Stimulated activated CD8-positive, alpha-beta memory T cell treated with anti-CD3 and anti-CD28 coated beads, Interleukin-15, amount 100 ng/mL, for 48 hours (primary cell): Measurements from ENCODE around the gene KLHL3.

Source experiments
- DNase-seq, 2 donors: peaks; one replicate each; pipeline ENCODE4 v3.0.0-alpha.2; 2020; ENCODE audit warnings: low read depth in 2 of 2

KLHL3 gene

GRCh38 chr5:137611794-137612435 lies 124.0 kb downstream of the KLHL3 start:
- DNase-seq, result no peak

DNA sequence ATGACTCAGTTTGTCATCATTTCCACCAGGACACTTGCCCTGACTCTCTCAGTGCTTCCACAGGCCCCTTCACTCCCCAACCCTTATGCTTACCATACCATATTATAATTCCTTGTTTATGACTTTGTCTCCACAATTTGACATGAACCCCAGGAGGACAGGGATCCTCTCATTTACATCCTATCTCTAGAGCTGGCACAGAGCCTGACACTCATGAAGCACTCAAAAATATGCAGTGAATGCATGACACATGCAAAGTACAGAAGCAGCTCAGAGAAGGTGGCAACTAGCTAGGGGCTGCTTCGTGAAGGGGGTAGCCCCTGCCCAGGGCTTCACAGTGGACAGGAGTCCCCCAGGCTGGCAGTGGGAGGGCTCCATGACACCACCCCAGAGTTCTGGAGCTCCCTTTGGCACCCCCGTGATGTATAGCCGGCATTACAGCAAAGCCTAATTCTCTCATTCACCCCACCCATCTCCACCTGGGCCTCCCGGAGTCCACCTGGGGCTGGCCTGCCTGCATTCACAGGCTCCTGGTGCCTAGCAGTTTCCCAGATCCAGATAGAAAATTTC lies 124.8 kb downstream of the KLHL3 start:
- no peak for DNase-seq

- DNase-seq, result no peak
Observed at GRCh38 chr5:137610598-137610997, 125.3 kb downstream of the KLHL3 start.

DNA sequence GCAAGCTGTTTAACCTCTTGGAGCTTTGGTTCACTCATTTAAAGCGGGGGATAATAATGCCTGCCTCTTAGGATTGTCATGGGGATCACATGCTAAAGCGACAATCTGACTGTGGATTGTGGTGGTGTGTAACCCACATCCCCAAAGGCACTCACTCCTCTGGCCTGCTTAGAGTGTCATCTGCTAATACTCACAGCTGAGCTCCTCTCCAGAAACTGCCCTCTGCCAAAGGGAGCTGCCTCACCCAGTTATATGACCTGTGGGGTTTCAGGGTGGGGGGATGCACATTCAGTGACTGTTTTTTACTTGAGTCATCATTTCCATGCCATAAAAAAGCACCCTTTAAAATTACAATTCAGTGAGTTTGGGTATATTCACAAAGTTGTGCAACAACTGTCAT lies 126.8 kb downstream of the KLHL3 start:
- DNase-seq, result no peak

DNA sequence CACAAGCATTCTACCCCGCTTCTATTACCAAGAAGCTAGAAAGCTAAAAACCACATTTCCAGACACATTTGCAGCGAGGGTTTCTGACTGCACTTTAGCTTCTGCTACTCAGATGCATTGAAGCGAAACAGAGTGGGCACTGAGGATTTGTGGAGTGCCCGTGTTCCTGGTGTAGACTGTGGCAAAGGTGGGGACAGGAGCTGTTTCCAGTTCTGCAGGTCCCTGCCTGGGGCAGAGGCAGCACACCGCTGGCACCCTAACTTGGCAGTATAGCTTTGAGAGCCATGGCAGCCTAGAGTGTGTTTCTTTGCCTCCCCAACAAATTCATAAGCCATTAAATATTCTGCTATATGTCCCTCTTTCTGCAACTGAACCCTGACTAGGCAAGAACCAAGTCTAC lies 128.1 kb downstream of the KLHL3 start:
- no peak for DNase-seq

DNA sequence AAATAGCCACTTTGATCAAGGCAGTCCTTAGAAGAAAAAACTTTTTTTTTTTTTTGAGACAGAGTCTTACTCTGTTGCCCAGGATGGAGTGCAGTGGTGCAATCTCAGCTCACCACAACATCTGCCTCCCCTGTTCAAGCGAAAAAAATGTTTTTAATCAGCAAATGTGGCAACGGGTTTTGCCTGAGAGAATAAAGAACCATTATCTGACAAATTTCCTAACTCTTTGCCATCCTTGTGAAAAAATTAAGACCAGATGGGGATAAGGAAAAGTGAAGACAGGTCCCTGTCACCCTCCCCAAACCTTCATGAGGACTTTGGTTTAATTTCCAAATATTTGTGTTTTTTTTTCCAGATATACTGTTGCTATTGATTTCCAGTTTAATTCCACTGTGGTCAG lies 129.5 kb downstream of the KLHL3 start:
- no peak for DNase-seq

GRCh38 chr5:137605411-137605810 lies 130.5 kb downstream of the KLHL3 start:
- no peak for DNase-seq

DNA sequence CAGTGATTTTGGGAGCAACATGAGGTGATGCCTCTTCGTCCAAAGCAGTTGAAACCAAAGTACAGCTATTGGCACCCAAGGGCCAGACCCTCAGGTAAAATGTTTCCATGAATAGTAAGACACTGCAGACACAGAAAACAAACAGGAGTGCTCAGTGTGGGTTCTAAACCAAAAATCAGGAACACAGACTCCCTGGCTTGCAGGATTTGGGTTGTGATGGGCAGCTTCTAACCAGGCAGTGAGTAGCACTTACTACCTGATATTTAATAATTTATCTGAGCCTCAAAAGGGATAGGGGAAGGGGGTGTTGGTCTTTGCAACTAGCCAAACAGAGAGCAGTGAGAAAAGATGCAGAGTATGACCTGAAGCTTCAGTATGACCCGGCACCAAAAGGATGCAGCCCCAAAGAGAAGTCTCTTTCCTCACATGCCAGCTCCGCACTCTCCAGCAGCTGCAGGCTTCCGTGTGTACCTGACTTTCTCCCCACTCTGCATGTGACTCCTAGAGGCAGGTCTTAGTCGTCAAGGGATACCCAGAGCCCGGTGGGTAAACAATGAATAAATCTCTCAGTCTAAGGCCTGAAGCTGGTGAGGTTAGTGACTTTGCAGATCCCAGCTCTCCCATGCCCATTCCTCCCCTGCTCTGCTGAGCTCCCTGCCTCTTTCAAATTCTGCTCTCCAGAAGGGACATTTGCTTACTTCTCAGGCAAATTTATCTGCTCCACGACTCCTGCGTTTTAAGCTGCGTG lies 131.4 kb downstream of the KLHL3 start:
- DNase-seq, result no peak

DNA sequence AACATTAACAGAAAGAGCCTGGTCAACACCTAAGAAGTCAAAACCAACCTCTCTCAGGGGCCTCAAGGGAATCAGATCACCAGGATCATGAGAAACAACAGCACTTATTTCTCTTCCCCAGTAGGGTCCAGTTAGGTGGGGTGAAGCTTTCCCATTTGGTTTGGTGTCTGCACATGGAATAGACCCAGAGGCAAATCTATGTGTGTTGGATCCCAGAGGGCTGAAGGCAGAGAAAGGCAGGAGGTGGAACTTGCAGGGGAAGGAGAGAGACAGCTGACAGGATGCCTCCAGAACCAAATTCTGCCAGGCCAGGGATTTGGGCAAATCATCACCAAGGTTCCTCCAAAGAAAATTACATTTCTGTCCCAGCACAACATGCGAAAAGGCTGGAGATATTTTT lies 132.0 kb downstream of the KLHL3 start:
- DNase-seq, result no peak

GRCh38 chr5:137603356-137603755 lies 132.5 kb downstream of the KLHL3 start:
- no peak for DNase-seq

- DNase-seq, result no peak
Observed at GRCh38 chr5:137602721-137603273, 133.1 kb downstream of the KLHL3 start.

DNA sequence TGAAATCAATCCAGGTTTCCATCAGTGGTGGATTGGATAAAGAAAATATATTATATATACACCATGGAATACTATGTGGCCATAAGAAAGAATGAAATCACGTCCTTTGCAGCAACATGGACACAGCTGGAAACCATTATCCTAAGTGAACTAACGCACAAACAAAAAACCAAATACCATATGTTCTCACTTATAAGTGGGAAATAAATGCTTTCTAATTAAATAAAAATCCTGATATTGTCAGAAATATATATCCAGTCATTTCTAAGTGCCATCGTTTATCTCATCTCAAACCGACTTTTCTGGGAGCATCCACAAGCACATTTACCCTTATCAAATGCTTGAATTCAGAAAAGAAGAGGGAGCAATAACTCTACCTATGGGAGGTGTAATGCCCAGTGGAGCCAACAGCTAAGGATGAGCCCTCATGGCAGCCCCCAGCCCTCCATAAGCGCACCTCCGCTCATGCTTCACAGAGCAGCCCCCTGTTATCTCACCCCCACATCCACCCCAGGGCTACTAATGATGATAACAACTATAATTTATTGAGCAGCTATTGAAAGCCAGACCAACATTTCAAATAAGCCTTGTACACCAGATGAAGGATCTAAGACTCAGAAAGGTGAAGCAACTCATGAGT lies 135.0 kb downstream of the KLHL3 start:
- no peak for DNase-seq

DNA sequence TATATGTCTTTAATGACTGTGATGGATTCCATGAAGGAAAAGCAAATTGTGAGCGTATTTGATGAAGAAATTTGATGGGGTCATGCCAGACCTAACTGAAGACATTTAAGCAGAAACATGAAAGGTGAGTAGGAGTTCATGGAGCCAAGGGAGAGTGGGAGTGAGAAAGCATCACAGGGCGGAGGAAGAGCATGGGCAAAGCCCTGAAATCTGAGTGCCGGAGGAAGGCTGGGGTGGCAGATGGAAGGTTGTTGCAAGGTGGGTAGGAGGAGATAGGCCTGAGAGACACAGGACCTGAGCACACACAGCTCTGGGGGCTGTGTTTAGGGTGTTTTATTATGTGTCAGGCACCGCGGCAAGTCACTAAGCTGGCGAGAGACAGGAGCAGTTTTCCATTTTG lies 136.4 kb downstream of the KLHL3 start:
- DNase-seq, result no peak

GRCh38 chr5:137598399-137598798 lies 137.5 kb downstream of the KLHL3 start:
- no peak for DNase-seq

DNA sequence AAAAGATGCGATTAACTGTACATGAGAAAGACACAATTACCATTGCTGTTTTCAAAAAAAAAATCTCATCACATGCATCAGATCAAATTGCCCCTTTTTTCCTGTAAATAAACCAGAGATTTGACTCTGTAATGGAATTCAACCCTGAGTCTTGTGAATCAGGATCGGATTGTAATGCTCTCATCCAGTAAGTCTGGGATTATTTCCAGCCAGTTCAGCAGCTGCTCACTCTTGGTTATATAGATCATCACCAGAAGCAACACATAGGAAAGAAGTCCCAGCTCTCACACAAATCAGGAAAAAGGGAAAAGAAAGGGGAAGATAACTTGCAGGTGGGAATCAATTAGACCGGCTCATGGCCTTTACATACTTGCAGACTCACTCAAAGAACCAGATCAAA lies 138.9 kb downstream of the KLHL3 start:
- DNase-seq, result no peak

DNA sequence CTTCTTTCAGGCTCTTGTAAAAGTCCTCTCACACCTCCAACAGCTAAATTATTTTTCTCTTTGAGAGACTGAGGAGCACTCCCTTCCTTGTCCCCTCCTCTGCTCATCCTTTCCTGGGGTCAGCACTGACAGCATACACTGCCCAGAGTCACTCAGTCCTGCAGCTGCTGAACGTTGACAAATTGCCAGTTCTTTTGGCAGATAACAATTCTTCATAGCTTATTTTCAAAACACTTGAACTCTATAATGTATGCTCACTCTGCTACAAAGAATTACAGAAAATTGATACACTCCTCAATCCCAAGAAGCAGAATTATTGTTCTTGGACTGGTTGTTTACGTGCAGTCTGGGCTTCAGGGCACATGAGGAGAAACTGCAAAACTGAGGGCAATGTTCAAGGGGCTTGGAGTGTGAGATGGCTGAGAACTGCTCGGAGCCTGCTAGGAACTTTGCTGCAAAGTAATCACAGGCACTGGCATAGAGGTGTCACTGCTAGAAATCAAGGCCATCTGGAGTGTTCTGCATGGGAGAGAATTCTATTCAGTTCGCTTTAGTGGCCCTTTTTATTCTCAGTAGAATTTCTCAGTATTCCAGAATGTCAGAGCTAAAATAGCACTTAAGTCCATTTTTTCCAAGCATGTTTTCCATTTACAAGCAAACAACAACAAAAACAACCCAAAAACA lies 140.4 kb downstream of the KLHL3 start:
- DNase-seq, result no peak

DNA sequence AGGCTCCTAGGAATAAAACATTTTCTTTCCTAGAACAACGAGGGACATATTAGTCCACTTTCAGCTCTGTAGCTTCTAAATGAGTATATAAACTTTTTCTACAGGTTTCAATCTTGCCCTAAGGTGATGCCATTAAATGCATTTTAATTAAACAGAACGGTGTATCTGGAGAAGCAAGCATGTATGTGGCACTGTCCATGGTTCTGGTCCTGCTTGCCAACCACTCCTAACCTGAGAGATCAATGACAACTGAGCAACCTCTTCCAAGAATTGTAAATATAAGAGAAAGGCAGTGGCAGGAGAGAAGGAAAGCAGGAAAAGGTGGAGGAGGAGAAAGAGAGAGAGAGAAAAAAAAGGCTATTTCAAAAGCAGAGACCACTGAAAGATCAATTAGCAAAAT lies 141.2 kb downstream of the KLHL3 start:
- DNase-seq, result no peak

GRCh38 chr5:137592317-137592716 lies 143.6 kb downstream of the KLHL3 start:
- DNase-seq, result no peak

DNA sequence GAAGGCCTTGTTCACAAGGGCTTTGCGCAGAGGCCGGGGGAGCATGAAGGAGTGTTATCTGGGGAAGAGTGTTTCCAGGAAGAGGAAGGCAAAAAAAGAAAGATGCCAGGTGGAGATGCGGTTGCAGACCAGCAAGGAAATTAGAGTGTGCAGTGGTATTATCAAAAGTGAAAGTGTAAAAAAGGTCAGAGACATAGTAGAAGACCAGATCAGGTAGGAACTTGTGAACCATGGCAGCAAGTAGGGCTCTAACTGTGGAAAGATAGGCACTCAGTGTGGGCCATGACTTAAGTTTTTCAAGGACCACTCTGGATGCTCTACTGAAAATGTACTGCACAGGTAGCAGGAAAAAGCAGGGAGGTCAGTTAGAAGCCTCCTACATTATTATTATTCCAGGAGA lies 146.7 kb downstream of the KLHL3 start:
- no peak for DNase-seq

GRCh38 chr5:137587919-137588318 lies 148.0 kb downstream of the KLHL3 start:
- DNase-seq, result no peak

GRCh38 chr5:137584262-137584661 lies 151.6 kb downstream of the KLHL3 start:
- no peak for DNase-seq

DNA sequence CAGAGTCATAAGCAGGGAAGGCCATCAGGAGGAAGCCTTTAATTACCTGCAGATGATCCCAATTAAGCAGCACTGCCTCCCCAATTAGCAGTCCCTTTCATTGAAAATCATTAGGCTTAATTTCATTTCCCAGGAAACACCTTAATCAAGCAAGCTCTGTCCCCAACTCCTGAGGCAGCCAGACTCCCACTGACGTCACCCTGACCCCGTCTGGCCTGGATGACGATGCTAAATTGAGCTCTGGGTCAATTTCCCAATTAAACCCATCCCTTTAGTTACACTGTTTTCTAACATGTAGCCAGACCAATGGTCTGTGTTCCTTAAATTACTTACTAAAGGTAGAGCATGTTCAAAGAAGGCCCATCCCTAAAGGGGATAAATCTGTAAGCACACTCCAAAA lies 152.8 kb downstream of the KLHL3 start:
- DNase-seq, result no peak
